HEK293 (cell line): Measurements from ENCODE around the gene HERC3.

Source experiments
- CTCF ChIP-seq: fragments of 450-650 bp; formaldehyde crosslinking; IDR thresholded peaks from 2 replicates; pipeline ENCODE4 v1.5.1; 2016; ENCODE audit warnings: missing biosample characterization, missing genetic modification characterization
- HIC1 ChIP-seq: fragments of 450-650 bp; formaldehyde crosslinking; IDR thresholded peaks from 2 replicates; pipeline ENCODE4 v1.5.1; 2016; ENCODE audit warnings: missing biosample characterization, missing genetic modification characterization
- PATZ1 ChIP-seq: fragments of 450-650 bp; formaldehyde crosslinking; IDR thresholded peaks from 2 replicates; pipeline ENCODE4 v1.5.1; 2016; ENCODE audit warnings: missing biosample characterization, missing genetic modification characterization
- PRDM10 ChIP-seq: fragments of 450-650 bp; formaldehyde crosslinking; IDR thresholded peaks from 2 replicates; pipeline ENCODE4 v1.5.1; 2016; ENCODE audit warnings: missing biosample characterization, missing genetic modification characterization
- TRIM28 ChIP-seq: IDR thresholded peaks from 2 replicates; pipeline ENCODE4 v1.6.1; 2011; ENCODE audit warnings: low read length, control low read depth, borderline replicate concordance
- ZNF24 ChIP-seq: fragments of 450-650 bp; formaldehyde crosslinking; IDR thresholded peaks from 2 replicates; pipeline ENCODE4 v1.5.1; 2016; ENCODE audit warnings: missing biosample characterization, missing genetic modification characterization
- ZNF274 ChIP-seq, 2 experiments: fragments of 200-500 bp in 1 of 2; fragments of 450-650 bp in 1 of 2; sonication (Bioruptor generic) in 1 of 2; formaldehyde crosslinking in 1 of 2; IDR thresholded peaks; 2 replicates each; pipeline versions ENCODE4 v1.5.1 to v1.6.1; 2014 to 2016; ENCODE audit warnings: borderline replicate concordance in 1 of 2, inconsistent platforms in 1 of 2, low read length in 1 of 2, missing biosample characterization in 1 of 2, missing genetic modification characterization in 1 of 2
- ZNF350 ChIP-seq: fragments of 450-650 bp; formaldehyde crosslinking; IDR thresholded peaks from 2 replicates; pipeline ENCODE4 v1.5.0; 2017; ENCODE audit warnings: missing biosample characterization, mild to moderate bottlenecking, missing genetic modification characterization
- ZNF416 ChIP-seq: fragments of 450-650 bp; formaldehyde crosslinking; IDR thresholded peaks from 2 replicates; pipeline ENCODE4 v1.5.1; 2016; ENCODE audit warnings: missing biosample characterization, missing genetic modification characterization
- ZNF521 ChIP-seq: fragments of 450-650 bp; formaldehyde crosslinking; IDR thresholded peaks from 2 replicates; pipeline ENCODE4 v1.5.1; 2017; ENCODE audit warnings: missing biosample characterization, mild to moderate bottlenecking, missing genetic modification characterization
- ZNF561 ChIP-seq: fragments of 450-650 bp; IDR thresholded peaks from 2 replicates; pipeline ENCODE4 v1.5.1; 2018; ENCODE audit warnings: missing biosample characterization, missing genetic modification characterization, borderline replicate concordance
- ZNF777 ChIP-seq: fragments of 450-650 bp; formaldehyde crosslinking; IDR thresholded peaks from 2 replicates; pipeline ENCODE4 v1.5.1; 2017; ENCODE audit warnings: missing biosample characterization, missing genetic modification characterization, borderline replicate concordance

- TF ChIP-seq HIC1 (tag by site-specific recombination) (no peak), CTCF (tag by site-specific recombination) (no peak), ZNF416 (no peak), ZNF24 (tag by site-specific recombination) (no peak), ZNF521 (tag by site-specific recombination) (no peak), ZNF561 (tag by site-specific recombination) (no peak), ZNF777 (tag by site-specific recombination) (no peak), TRIM28 (no peak), ZNF274 (IDR thresholded peaks at IDR 0.05; ENCODE audit: low read length) (no peak), ZNF274 (tag by site-specific recombination; IDR thresholded peaks at IDR 0.05; ENCODE audit: borderline replicate concordance) (no peak), PATZ1 (no peak), ZNF350 (tag by site-specific recombination) (no peak), PRDM10 (no peak)
Measured at GRCh38 chr4:88567591-88567990, 24.7 kb upstream of the HERC3 start.
